Neuronal stem cell (in vitro differentiated cells): ENCODE measurements around the gene GABBR2.
"Not testable (repeated sequence)": the region's sequence is repeated elsewhere in the genome, so short reads cannot be mapped to it uniquely, and the experiment has no call there.

ENCODE experiments used
- DNase-seq: peaks from one replicate; pipeline ENCODE4 v3.0.0-alpha.2; 2013; ENCODE audit warnings: low spot score
- H2AFZ ChIP-seq: one replicate; pipeline ENCODE4 v1.6.1; 2013; ENCODE audit warnings: mild to moderate bottlenecking, low read length, inconsistent platforms
- H2AK5ac ChIP-seq: 2 replicates; pipeline ENCODE4 v1.6.1; 2013; ENCODE audit warnings: low read depth, mild to moderate bottlenecking, inconsistent platforms, low read length, moderate library complexity, mixed read lengths
- H2BK120ac ChIP-seq: 2 replicates; pipeline ENCODE4 v1.6.1; 2013; ENCODE audit warnings: low read depth, mild to moderate bottlenecking, inconsistent platforms, low read length, moderate library complexity, mixed read lengths
- H2BK12ac ChIP-seq: one replicate; pipeline ENCODE4 v1.6.1; 2013; ENCODE audit warnings: low read length, inconsistent platforms
- H2BK15ac ChIP-seq: 2 replicates; pipeline ENCODE4 v1.6.1; 2013; ENCODE audit warnings: mild to moderate bottlenecking, low read length, inconsistent platforms, mixed read lengths
- H2BK5ac ChIP-seq: one replicate; pipeline ENCODE4 v1.6.1; 2013; ENCODE audit warnings: inconsistent platforms, mild to moderate bottlenecking, low read length, moderate library complexity
- H3K14ac ChIP-seq: one replicate; pipeline ENCODE4 v1.6.1; 2013; ENCODE audit warnings: low read length, inconsistent platforms
- H3K18ac ChIP-seq: 2 replicates; pipeline ENCODE4 v1.6.1; 2013; ENCODE audit warnings: low read length, inconsistent platforms
- H3K23ac ChIP-seq: 2 replicates; pipeline ENCODE4 v1.6.1; 2013; ENCODE audit warnings: low read depth, mild to moderate bottlenecking, mixed read lengths, low read length, inconsistent platforms; ENCODE audit not compliant: poor library complexity
- H3K27ac ChIP-seq: replicated peaks from 3 replicates; pipeline ENCODE4 v1.5.1; 2013; ENCODE audit warnings: low read length, inconsistent platforms
- H3K27me3 ChIP-seq, 3 experiments: 2 replicates each; pipeline ENCODE4 v1.6.1; 2013; ENCODE audit warnings: low read length in 3 of 3, mild to moderate bottlenecking in 2 of 3, inconsistent platforms in 1 of 3, low read depth in 1 of 3, mixed read lengths in 1 of 3, moderate library complexity in 1 of 3; ENCODE audit not compliant: control insufficient read depth in 3 of 3, insufficient read depth in 3 of 3
- H3K36me3 ChIP-seq, 2 donors: replicated peaks in 1 of 2; 2 replicates each; pipeline ENCODE4 v1.6.1; 2013; ENCODE audit warnings: low read length in 2 of 2; ENCODE audit not compliant: control insufficient read depth in 2 of 2, insufficient read depth in 2 of 2
- H3K4ac ChIP-seq: 2 replicates; pipeline ENCODE4 v1.6.1; 2013; ENCODE audit warnings: inconsistent platforms, mild to moderate bottlenecking, low read length, moderate library complexity
- H3K4me1 ChIP-seq, 2 donors: 1 replicate in 1 of 2; 2 replicates in 1 of 2; pipeline ENCODE4 v1.6.1; 2013; ENCODE audit warnings: low read length in 2 of 2, low read depth in 1 of 2; ENCODE audit not compliant: control insufficient read depth in 2 of 2, insufficient read depth in 1 of 2
- H3K4me2 ChIP-seq: one replicate; pipeline ENCODE4 v1.6.1; 2013; ENCODE audit warnings: mild to moderate bottlenecking, low read length, inconsistent platforms; ENCODE audit not compliant: insufficient read depth, poor library complexity, severe bottlenecking
- H3K4me3 ChIP-seq, 2 donors: 2 replicates each; pipeline ENCODE4 v1.5.1; 2013; ENCODE audit warnings: low read length in 2 of 2, mild to moderate bottlenecking in 2 of 2, inconsistent platforms in 1 of 2, moderate library complexity in 1 of 2
- H3K79me1 ChIP-seq: one replicate; pipeline ENCODE4 v1.6.1; 2013; ENCODE audit warnings: low read depth, mild to moderate bottlenecking, inconsistent platforms, low read length, moderate library complexity
- H3K9ac ChIP-seq: one replicate; pipeline ENCODE4 v1.6.1; 2013; ENCODE audit warnings: mild to moderate bottlenecking, low read depth, low read length, inconsistent platforms; ENCODE audit not compliant: poor library complexity
- H3K9me3 ChIP-seq, 2 donors: replicated peaks in 1 of 2; 2 replicates each; pipeline versions ENCODE3 to v1.6.1; 2013; ENCODE audit warnings: low read length in 2 of 2, mild to moderate bottlenecking in 2 of 2, inconsistent platforms in 1 of 2, low read depth in 1 of 2, mixed read lengths in 1 of 2, moderate library complexity in 1 of 2; ENCODE audit not compliant: control insufficient read depth in 2 of 2, insufficient read depth in 1 of 2
- H4K8ac ChIP-seq: one replicate; pipeline ENCODE4 v1.6.1; 2013; ENCODE audit warnings: low read depth, mild to moderate bottlenecking, inconsistent platforms, low read length, moderate library complexity
- H4K91ac ChIP-seq: one replicate; pipeline ENCODE4 v1.6.1; 2013; ENCODE audit warnings: low read length, low read depth, mild to moderate bottlenecking, inconsistent platforms; ENCODE audit not compliant: poor library complexity
- WGBS, 2 donors: extraction: QIAGEN DNeasy Blood & Tissue Kit; methylation state at CpG; one replicate each; pipeline ENCODE4 v1.1.7; 2013; ENCODE audit warnings: missing lambda C conversion rate in 2 of 2, mixed read lengths in 1 of 2; ENCODE audit not compliant: insufficient read length in 2 of 2, insufficient replicate concordance in 1 of 2; ENCODE audit errors: extremely low coverage in 2 of 2; 5-methylcytosine and 5-hydroxymethylcytosine counted together

The GABBR2 gene

DNA sequence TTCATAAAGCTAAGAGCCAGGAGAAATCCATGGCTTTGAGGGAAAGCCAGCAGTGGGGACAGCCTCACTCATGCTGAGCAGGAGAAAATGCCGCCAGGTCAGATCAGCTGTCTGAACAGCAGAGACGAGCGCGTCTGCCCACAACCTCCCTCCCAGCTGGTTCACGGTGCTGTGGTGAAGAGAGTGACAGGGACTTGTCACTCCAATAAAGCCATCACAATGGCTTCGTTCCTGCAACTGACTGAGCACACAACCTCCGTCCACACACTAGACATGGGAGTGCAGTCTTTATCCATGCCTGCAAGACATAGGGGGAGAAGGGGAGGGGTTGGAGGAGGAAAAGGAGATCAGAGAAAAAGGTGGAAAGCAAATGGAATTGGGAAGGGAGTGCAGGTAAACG, 206.9 kb downstream of the GABBR2 start:
- H2BK5ac ChIP-seq, result no peak overlapping the region
- H3K36me3 ChIP-seq, result no peaks in the 10 kb centered on the region
- H4K8ac ChIP-seq, result no peak overlapping the region
- no peak overlapping the region for H2BK15ac ChIP-seq
- no peak overlapping the region for H3K18ac ChIP-seq
- no peak overlapping the region for H3K27ac ChIP-seq
- no peak overlapping the region for H2BK12ac ChIP-seq
- no peaks in the 10 kb centered on the region for H3K27me3 ChIP-seq
- no peak overlapping the region for H3K4ac ChIP-seq
- no peak overlapping the region for H3K4me3 ChIP-seq
- H3K9me3 ChIP-seq, result no peaks in the 10 kb centered on the region
- no peak overlapping the region for H3K9ac ChIP-seq
- H3K14ac ChIP-seq, result no peak overlapping the region
- H3K79me1 ChIP-seq, result no peaks in the 10 kb centered on the region
- no peak overlapping the region for H2BK120ac ChIP-seq
- no peak overlapping the region for H3K4me2 ChIP-seq
- no peak overlapping the region for H2AK5ac ChIP-seq
- peaks cover 0 to 4% of the 10 kb centered on the region in 2 donors for H3K4me1 ChIP-seq
- no peak for DNase-seq
- no peak overlapping the region for H4K91ac ChIP-seq
- no peak overlapping the region for H3K23ac ChIP-seq
- no CpG with 5 or more reads among the region's 8 CpGs for WGBS, 2 donors
- H2AFZ ChIP-seq, result no peak overlapping the region

DNA sequence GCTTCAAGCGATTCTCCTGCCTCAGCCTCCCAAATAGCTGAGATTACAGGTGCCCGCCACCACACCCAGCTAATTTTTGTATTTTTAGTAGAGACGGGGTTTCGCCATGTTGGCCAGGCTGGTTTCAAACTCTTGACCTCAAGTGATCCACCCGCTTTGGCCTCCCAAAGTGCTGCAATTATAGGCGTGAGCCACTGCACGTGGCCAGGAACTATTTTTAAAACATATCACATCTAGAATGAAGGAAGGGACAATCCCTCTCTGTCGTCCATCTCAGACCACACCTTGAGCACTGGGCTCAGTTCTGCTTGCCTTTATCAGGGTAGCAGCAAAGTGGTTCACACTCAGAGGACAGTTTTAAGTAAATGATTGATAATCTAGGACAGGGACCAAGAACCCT, 207.5 kb downstream of the GABBR2 start:
- H3K14ac ChIP-seq, H2BK120ac ChIP-seq, H3K4ac ChIP-seq, H3K4me2 ChIP-seq, H2BK15ac ChIP-seq, H4K8ac ChIP-seq, H2BK5ac ChIP-seq, H3K79me1 ChIP-seq, H3K4me3 ChIP-seq, H4K91ac ChIP-seq, H3K27me3 ChIP-seq, H3K27ac ChIP-seq, H3K23ac ChIP-seq, H3K18ac ChIP-seq, H3K9ac ChIP-seq, H2AK5ac ChIP-seq, H2BK12ac ChIP-seq, H3K9me3 ChIP-seq, H2AFZ ChIP-seq, DNase-seq, H3K36me3 ChIP-seq, H3K4me1 ChIP-seq: not testable (repeated sequence)
- WGBS, 2 donors, result no CpG with 5 or more reads among the region's 8 CpGs

GRCh38 chr9:98500337-98500919, 208.3 kb downstream of the GABBR2 start:
- no peak overlapping the region for H2BK5ac ChIP-seq

DNA sequence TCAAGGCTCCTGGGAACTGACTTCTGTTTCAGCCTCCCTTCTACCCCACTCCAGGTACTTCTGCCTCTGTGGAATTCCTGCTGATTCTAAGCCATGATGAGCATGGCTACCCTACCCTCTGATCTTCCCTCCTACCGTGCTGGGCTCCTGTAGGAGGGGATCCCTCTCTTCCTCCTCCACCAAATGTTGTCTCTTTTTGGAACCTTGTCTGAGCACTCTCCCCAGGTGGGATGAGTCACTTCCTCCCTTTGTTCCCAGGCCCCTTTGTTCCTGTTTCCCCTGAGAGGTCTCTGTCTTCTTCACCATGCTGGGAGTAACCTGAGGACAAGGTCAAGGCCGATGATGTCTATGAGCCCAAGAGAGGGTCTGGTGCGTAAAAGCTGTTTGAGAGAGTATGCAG, 213.2 kb downstream of the GABBR2 start:
- no peak overlapping the region for H3K9ac ChIP-seq
- H4K91ac ChIP-seq, result no peak overlapping the region
- H2AK5ac ChIP-seq, result no peak overlapping the region
- no peak overlapping the region for H2BK12ac ChIP-seq
- no peak overlapping the region for H3K23ac ChIP-seq
- H3K27me3 ChIP-seq, result peaks cover 0 to 9% (median 0%) of the 10 kb centered on the region in 3 experiments
- H3K14ac ChIP-seq, result no peak overlapping the region
- H3K4me3 ChIP-seq, result no peak overlapping the region
- no peak for DNase-seq
- H3K79me1 ChIP-seq, result no peaks in the 10 kb centered on the region
- WGBS, 2 donors, result no CpG with 5 or more reads among the region's 3 CpGs
- H3K18ac ChIP-seq, result no peak overlapping the region
- H4K8ac ChIP-seq, result no peak overlapping the region
- no peak overlapping the region for H3K4me2 ChIP-seq
- no peak overlapping the region for H2AFZ ChIP-seq
- H3K27ac ChIP-seq, result no peak overlapping the region
- no peak overlapping the region for H2BK15ac ChIP-seq
- no peak overlapping the region for H2BK120ac ChIP-seq
- peaks cover 0 to 2% of the 10 kb centered on the region in 2 donors for H3K4me1 ChIP-seq
- no peak overlapping the region for H2BK5ac ChIP-seq
- no peak overlapping the region for H3K4ac ChIP-seq
- H3K36me3 ChIP-seq, result no peaks in the 10 kb centered on the region
- H3K9me3 ChIP-seq, result no peaks in the 10 kb centered on the region

More at GRCh38 chr9:98500337-98500919, 208.3 kb downstream of the GABBR2 start:
- no peak overlapping the region for H3K14ac ChIP-seq
- H3K27me3 ChIP-seq, result no peaks in the 10 kb centered on the region
- H3K4me2 ChIP-seq, result no peak overlapping the region
- DNase-seq, result no peak
- H2AFZ ChIP-seq, result no peak overlapping the region
- H4K91ac ChIP-seq, result no peak overlapping the region
- peak overlapping the region; percentile 17 for H3K18ac ChIP-seq
- no peak overlapping the region for H3K9ac ChIP-seq
- H2BK15ac ChIP-seq, result no peak overlapping the region
- H3K4me3 ChIP-seq, result no peak overlapping the region
- H2BK120ac ChIP-seq, result no peak overlapping the region
- H2BK12ac ChIP-seq, result no peak overlapping the region
- no peaks in the 10 kb centered on the region for H3K79me1 ChIP-seq
- no peaks in the 10 kb centered on the region for H3K9me3 ChIP-seq
- WGBS, 2 donors, result no CpG with 5 or more reads among the region's 7 CpGs
- H4K8ac ChIP-seq, result no peak overlapping the region
- H3K23ac ChIP-seq, result no peak overlapping the region
- H3K27ac ChIP-seq, result no peak overlapping the region
- no peak overlapping the region for H3K4ac ChIP-seq
- H3K4me1 ChIP-seq, result peaks cover 0 to 4% of the 10 kb centered on the region in 2 donors
- no peaks in the 10 kb centered on the region for H3K36me3 ChIP-seq
- H2AK5ac ChIP-seq, result no peak overlapping the region
